Fibroblast of the aortic adventitia (primary cell): ENCODE results near the gene CYP46A1. TPM values are rescaled to one million over a fixed set of nuclear protein-coding genes. Genes with fewer than 3 reads are reported as not detected.

Experiments used
- DNase-seq: peaks from one replicate; pipeline ENCODE4 v3.0.0-alpha.2; 2010; ENCODE audit warnings: low read depth
- H3K4me3 ChIP-seq: 2 replicates; pipeline ENCODE4 v1.5.1; 2011; ENCODE audit warnings: low read depth, mild to moderate bottlenecking, control low read depth, low read length, moderate library complexity
- CTCF ChIP-seq: IDR thresholded peaks from 2 replicates; pipeline ENCODE4 v1.5.1; 2011; ENCODE audit warnings: mild to moderate bottlenecking, low read length, control low read depth, inconsistent platforms; ENCODE audit not compliant: insufficient read depth
- total RNA-seq: library from RNA; depleted of rRNA; stranded (reverse); fragments of >200 nt; gene quantifications from 2 replicates; pipeline ENCODE4 v1.2.3, GENCODE V29; 2012; ENCODE audit warnings: low replicate concordance

The CYP46A1 gene
- total RNA-seq, 1 donor, result 0.36 TPM

DNA sequence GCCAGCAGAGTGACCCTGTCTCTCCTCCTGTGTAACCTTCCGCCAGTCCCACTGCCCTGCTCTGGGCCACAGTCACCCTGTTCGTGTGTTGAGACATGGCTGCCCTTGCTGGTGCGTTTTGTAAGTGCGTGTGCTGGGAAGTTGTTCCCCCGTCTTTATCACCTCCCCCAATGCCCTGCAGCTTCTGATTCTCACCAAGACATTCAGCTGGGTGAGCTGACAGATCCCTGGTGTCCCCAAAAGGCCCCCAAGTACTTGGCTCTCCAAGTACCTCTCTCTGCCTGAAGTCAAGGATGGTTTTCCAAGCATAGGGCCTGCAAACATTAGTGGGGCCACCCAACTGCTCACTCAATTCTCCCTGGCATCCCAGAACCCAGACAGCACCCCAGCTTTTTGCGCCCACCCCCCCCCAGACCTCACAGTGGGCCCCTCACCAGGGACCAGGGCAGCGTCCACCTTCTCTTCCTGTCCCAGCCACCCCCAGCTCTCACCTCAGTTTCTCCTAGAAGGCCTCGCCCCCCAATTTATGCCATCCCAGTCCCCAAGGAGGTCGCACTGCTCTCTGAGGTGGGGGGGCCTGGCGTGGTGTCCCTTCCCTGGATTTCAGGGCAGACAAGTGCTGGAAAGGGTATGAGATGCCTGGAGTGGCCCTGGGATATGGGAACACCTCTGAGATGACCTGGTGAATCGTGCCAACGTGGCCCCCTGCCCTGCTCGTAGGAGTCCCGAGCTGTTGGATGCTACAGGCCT lies 57.3 kb downstream of the CYP46A1 start:
- TF ChIP-seq CTCF, result no peak
- DNase-seq, result no peak
- H3K4me3 ChIP-seq, result no peak overlapping the region

DNA sequence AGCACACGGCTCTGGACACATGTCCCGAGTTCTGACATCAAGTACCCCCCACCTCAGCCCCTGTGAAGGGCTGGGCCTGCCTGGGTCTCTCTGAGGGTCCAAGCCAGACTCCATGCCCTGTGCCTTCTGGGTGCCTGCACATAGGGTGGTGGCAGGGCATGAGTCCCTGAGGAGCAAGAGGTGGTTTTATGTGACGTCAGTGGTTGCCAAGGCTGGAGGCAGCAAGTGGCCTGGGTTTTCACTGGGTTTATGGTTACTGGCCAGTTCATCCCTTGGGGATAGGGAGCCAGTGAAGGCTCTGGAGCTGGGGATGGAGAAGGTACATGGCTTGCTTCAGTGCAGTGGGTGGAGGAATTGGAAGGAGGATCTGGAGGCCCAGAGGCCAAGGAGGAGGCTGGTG lies 58.0 kb downstream of the CYP46A1 start:
- no peak for DNase-seq
- TF ChIP-seq CTCF, result no peak
- no peak overlapping the region for H3K4me3 ChIP-seq

DNA sequence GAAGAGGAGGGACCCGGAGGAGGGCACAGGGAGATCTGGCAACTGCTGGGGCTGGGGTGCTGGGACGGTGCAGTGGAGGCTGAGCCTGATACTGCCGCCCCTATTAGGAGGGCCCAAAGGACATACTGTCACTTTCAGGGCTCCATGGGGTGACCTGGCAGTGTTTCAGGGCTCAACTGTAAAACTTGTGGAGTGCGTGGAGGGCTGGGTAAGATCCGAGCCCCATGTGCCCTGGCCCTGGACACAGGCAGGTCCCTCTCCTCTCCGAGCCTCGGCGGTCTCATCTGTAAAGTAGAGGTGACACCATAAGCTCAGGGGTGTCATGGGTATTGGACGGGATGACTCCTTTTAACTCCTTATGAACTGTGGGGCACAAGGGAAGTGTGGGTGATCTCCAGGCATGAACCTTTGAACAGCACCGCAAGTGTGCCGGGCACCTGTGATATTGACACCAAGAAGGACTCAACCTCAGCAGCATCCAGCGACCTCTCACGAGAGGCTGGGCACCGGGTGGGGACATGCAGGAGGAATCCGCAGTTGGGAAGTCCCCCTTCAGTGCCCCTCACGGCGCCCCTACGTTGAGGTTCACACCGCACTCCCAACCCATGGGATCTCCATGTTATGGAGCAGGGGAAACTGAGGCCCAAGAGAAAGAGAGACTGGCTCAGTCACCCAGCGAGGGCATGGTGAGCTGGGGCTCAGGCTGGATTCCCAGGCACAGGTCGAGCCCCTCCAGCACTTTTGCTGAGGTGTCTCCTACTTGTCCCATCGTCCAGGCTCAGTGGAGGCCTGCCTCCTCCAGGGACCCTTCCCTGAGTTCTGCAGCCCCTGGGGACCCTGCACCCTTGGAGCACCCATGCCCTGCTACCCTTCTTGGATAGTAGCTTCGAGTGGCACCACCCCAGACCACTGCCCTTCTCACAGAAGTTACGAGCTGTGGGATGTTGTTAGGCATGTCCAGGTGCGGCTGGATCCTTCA lies 58.7 kb downstream of the CYP46A1 start:
- H3K4me3 ChIP-seq, result no peak overlapping the region
- TF ChIP-seq CTCF, result no peak
- DNase-seq, result no peak

- no peak for TF ChIP-seq CTCF
- peak; percentile 74 for DNase-seq
- no peak overlapping the region for H3K4me3 ChIP-seq
Observed at GRCh38 chr14:99744199-99744872, 60.2 kb downstream of the CYP46A1 start.

DNA sequence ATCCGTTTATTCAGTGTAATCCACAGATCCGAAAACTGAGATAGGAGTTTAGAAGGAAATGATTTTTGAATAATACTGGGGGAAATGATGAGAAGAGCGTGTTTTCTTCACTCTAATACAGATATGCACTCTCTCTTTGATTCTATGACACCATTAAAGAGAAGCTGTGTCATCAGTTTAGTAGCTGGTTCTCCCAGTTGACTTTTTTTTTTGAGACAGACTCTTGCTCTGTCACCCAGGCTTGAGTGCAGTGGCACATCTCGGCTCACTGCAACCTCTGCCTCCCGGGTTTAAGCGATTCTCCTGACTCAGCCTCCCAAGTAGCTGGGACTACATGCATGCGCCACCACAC lies 60.8 kb downstream of the CYP46A1 start:
- DNase-seq, result no peak
- H3K4me3 ChIP-seq, result no peak overlapping the region
- TF ChIP-seq CTCF, result no peak

- DNase-seq, result peak; percentile 85
- H3K4me3 ChIP-seq, result no peak overlapping the region
- no peak for TF ChIP-seq CTCF
Observed at GRCh38 chr14:99745307-99745951, 61.3 kb downstream of the CYP46A1 start.
